Endothelial cell of umbilical vein (primary cell): ENCODE measurements around the gene NANS. TPM values are rescaled to one million over a fixed set of nuclear protein-coding genes. Genes with fewer than 3 reads are reported as not detected.

Experiments
- BruUV-seq: library from RNA; stranded (reverse); fragments of 400-500 nt; replicated peaks from 2 replicates; lab custom pipeline; 2021; lab: Mats Ljungman, UMichigan
- CTCF ChIA-PET: fragments of 300-600, 350-600 bp; sonication (Branson Sonifier 250); formaldehyde crosslinking; loops from one replicate; lab custom pipeline; 2021; ENCODE audit warnings: antibody characterized with exemption, inconsistent platforms; lab: Charles Lee
- POLR2A ChIA-PET: fragments of 300-600, 350-600 bp; sonication (Branson Sonifier 250); formaldehyde crosslinking; loops from one replicate; lab custom pipeline; 2021; ENCODE audit warnings: antibody characterized with exemption, inconsistent platforms; lab: Charles Lee
- DNase-seq: peaks from one replicate; pipeline ENCODE4 v3.0.0-alpha.2; 2011; ENCODE audit warnings: low read depth, low spot score
- FAIRE-seq: peaks from 2 replicates; lab custom pipeline; 2011; peaks lifted over from hg19 to GRCh38; lab: Jason Lieb, UNC
- H2AFZ ChIP-seq: 2 replicates; pipeline ENCODE4 v1.6.0; 2012; ENCODE audit warnings: low read depth, low read length, control low read depth, inconsistent platforms
- H3K27ac ChIP-seq: 2 replicates; pipeline ENCODE4 v1.5.1; 2011; ENCODE audit warnings: low read depth, mild to moderate bottlenecking, control low read depth, low read length, moderate library complexity; ENCODE audit not compliant: insufficient read depth
- H3K27me3 ChIP-seq, 2 experiments: 2 replicates each; pipeline versions ENCODE4 v1.6.0 to v1.6.1; 2011; ENCODE audit warnings: low read length in 2 of 2, mixed read lengths in 1 of 2; ENCODE audit not compliant: control insufficient read depth in 2 of 2, insufficient read depth in 2 of 2
- H3K36me3 ChIP-seq, 2 experiments: 2 replicates in 1 of 2; 3 replicates in 1 of 2; pipeline ENCODE4 v1.5.1; 2011; ENCODE audit warnings: low read length in 2 of 2, mild to moderate bottlenecking in 1 of 2, moderate library complexity in 1 of 2; ENCODE audit not compliant: control insufficient read depth in 2 of 2, insufficient read depth in 2 of 2; ENCODE audit errors: extremely low read depth in 1 of 2
- H3K4me1 ChIP-seq: 3 replicates; pipeline ENCODE4 v1.5.1; 2011; ENCODE audit warnings: mild to moderate bottlenecking, low read length; ENCODE audit not compliant: control insufficient read depth, insufficient read depth; ENCODE audit errors: extremely low read depth
- H3K4me2 ChIP-seq: 2 replicates; pipeline ENCODE4 v1.6.1; 2011; ENCODE audit warnings: low read length, control low read depth, mixed read lengths; ENCODE audit not compliant: insufficient read depth
- H3K4me3 ChIP-seq, 3 experiments: fragments of 200-600 bp in 1 of 3; sonication (generic), shearing (Covaris generic) in 1 of 3; replicated peaks in 1 of 3; 2 replicates each; pipeline ENCODE4 v1.5.1; 2011 to 2016; ENCODE audit warnings: control low read depth in 3 of 3, low read length in 3 of 3, mild to moderate bottlenecking in 2 of 3, inconsistent platforms in 1 of 3, low read depth in 1 of 3, moderate library complexity in 1 of 3; ENCODE audit not compliant: insufficient read depth in 1 of 3
- H3K79me2 ChIP-seq: 2 replicates; pipeline ENCODE4 v1.6.0; 2012; ENCODE audit warnings: low read length, inconsistent platforms; ENCODE audit not compliant: control insufficient read depth, insufficient read depth
- H3K9ac ChIP-seq: replicated peaks from 2 replicates; pipeline ENCODE3; 2011; ENCODE audit warnings: low read length, control low read depth; ENCODE audit not compliant: insufficient read depth; ENCODE audit errors: extremely low read depth
- H3K9me1 ChIP-seq: replicated peaks from 3 replicates; pipeline ENCODE4 v1.6.0; 2011; ENCODE audit warnings: mild to moderate bottlenecking, low read length; ENCODE audit not compliant: control insufficient read depth, insufficient read depth; ENCODE audit errors: extremely low read depth
- H3K9me3 ChIP-seq: replicated peaks from 2 replicates; pipeline ENCODE4 v1.5.1; 2012; ENCODE audit warnings: low read length, inconsistent platforms; ENCODE audit not compliant: control insufficient read depth, insufficient read depth
- H4K20me1 ChIP-seq: replicated peaks from 2 replicates; pipeline ENCODE3; 2011; ENCODE audit warnings: mild to moderate bottlenecking, low read length; ENCODE audit not compliant: control insufficient read depth, insufficient read depth; ENCODE audit errors: extremely low read depth
- CTCF ChIP-seq, 2 donors: IDR thresholded peaks; 1 replicate in 1 of 2; 2 replicates in 1 of 2; pipeline ENCODE4 v1.5.1; 2011; ENCODE audit warnings: low read length in 2 of 2, mild to moderate bottlenecking in 2 of 2, moderate library complexity in 2 of 2, control low read depth in 1 of 2, inconsistent platforms in 1 of 2, low read depth in 1 of 2; ENCODE audit not compliant: insufficient read depth in 1 of 2; ENCODE audit errors: extremely low read depth in 1 of 2
- EZH2 ChIP-seq: IDR thresholded peaks from 2 replicates; pipeline ENCODE4 v1.6.1; 2012; ENCODE audit warnings: borderline replicate concordance, low read depth, mild to moderate bottlenecking, moderate library complexity, low read length, inconsistent platforms; ENCODE audit not compliant: severe bottlenecking
- FOS ChIP-seq: IDR thresholded peaks from 2 replicates; pipeline ENCODE4 v1.6.1; 2011; ENCODE audit warnings: mild to moderate bottlenecking, low read length, moderate library complexity, borderline replicate concordance; ENCODE audit not compliant: insufficient read depth
- GATA2 ChIP-seq: IDR thresholded peaks from 2 replicates; pipeline ENCODE4 v1.7.0; 2011; ENCODE audit warnings: low read depth, mild to moderate bottlenecking, moderate library complexity, mixed read lengths, low read length; ENCODE audit not compliant: insufficient read length, insufficient read depth
- JUN ChIP-seq: IDR thresholded peaks from 2 replicates; pipeline ENCODE4 v1.6.1; 2011; ENCODE audit warnings: borderline replicate concordance, low read depth; ENCODE audit not compliant: insufficient read length, insufficient read depth
- MAX ChIP-seq: IDR thresholded peaks from 2 replicates; pipeline ENCODE4 v1.6.1; 2011; ENCODE audit not compliant: insufficient read depth, insufficient read length
- MYC ChIP-seq: IDR thresholded peaks from one replicate; pipeline ENCODE4 v1.6.1; 2011; ENCODE audit warnings: mild to moderate bottlenecking, low read depth, low read length
- POLR2A ChIP-seq: IDR thresholded peaks from 2 replicates; pipeline ENCODE4 v1.6.1; 2012; ENCODE audit warnings: low read depth, mild to moderate bottlenecking, control low read depth, low read length
- POLR2AphosphoS5 ChIP-seq: IDR thresholded peaks from 2 replicates; pipeline ENCODE4 v1.6.1; 2012; ENCODE audit warnings: low read depth, mild to moderate bottlenecking, control low read depth, low read length, moderate library complexity; ENCODE audit not compliant: insufficient read depth
- dilution Hi-C: fragments of 300-500 bp; cut with MboI; formaldehyde crosslinking; loops from one replicate; pipeline ENCODE4 v1.15.0; 2019; ENCODE audit warnings: low sequenced_read_pairs; ENCODE audit not compliant: extremely low pct_ligation_motif_present
- intact Hi-C: fragments of 100-400 bp; cut with micrococcal nuclease; formaldehyde crosslinking; loops from one replicate; pipeline ENCODE4 v1.10.0; 2022
- polyA plus RNA-seq, 4 experiments: library from polyadenylated mRNA; depleted of rRNA in 3 of 4; stranded (reverse) in 3 of 4; unstranded in 1 of 4; fragments of >200 nt; gene quantifications; 2 replicates each; pipeline versions ENCODE4 v1.2.1 to v1.2.3, GENCODE V29; 2011 to 2012; ENCODE audit warnings: missing spikeins in 1 of 4
- total RNA-seq: library from RNA; stranded (reverse); gene quantifications from 2 replicates; pipeline ENCODE4 v1.2.3, GENCODE V29; 2021

The NANS gene
- total and polyA plus RNA-seq, 2 donors (not counting 3 experiments of a cell fraction or from before 2014, with no cell fraction given), result 85.1 to 108 TPM

- dilution Hi-C loops, result no loop called here
These were observed 24.6 kb upstream of the NANS start for GRCh38 chr9:98031935-98032334.

More at GRCh38 chr9:98031935-98032334, 24.6 kb upstream of the NANS start:
- Histone ChIP-seq H4K20me1 (no peaks in the 10 kb centered on the region), H3K27ac (no peak overlapping the region), H3K27me3 (no peaks in the 10 kb centered on the region), H3K4me3 (no peak overlapping the region), H2AFZ (no peak overlapping the region), H3K9me3 (no peaks in the 10 kb centered on the region), H3K9me1 (no peaks in the 10 kb centered on the region), H3K9ac (no peak overlapping the region), H3K79me2 (no peaks in the 10 kb centered on the region), H3K36me3 (no peaks in the 10 kb centered on the region), H3K4me2 (no peak overlapping the region), H3K4me1 (peaks cover 6% of the 10 kb centered on the region)
- ChIA-PET POLR2A (no interaction called here), CTCF (interaction anchor here (0.9 to 1.9 kb wide), 5 partner anchors 10 to 232 kb away, joined by 3 to 6 read pairs (median 3); partner anchors contain the start of gene NANS)
- FAIRE-seq, result no peak
- BruUV-seq, result no TSS peak
- no peak for DNase-seq
- TF ChIP-seq MYC, result no peak
- TF ChIP-seq CTCF (IDR thresholded peaks at IDR 0.05; ENCODE audit: extremely low read depth in 1 of 2, insufficient read depth in 1 of 2, low read depth in 1 of 2, low read length in 2 of 2), result no peak
- no peak for TF ChIP-seq POLR2AphosphoS5
- no peak for TF ChIP-seq EZH2
- TF ChIP-seq GATA2, result no peak
- no peak for TF ChIP-seq POLR2A
- no peak for TF ChIP-seq JUN
- no peak for TF ChIP-seq FOS
- TF ChIP-seq MAX, result no peak
- intact Hi-C loops, result loop anchor here (5.0 kb wide), 1 partner anchor 320 kb away; no protein-coding TSS in a partner anchor
